ENCODE data around the gene TSNAXIP1. TPM values are rescaled to one million over a fixed set of nuclear protein-coding genes. Genes with fewer than 3 reads are reported as not detected.
A peak's percentile ranks its signal among the peaks of the same experiment; 100 is the strongest.

TSNAXIP1 gene
- total and polyA plus RNA-seq, 9 of the 15 experiments (the other 6 are each of a cell fraction or from before 2014, with no cell fraction given), result 0.03 to 0.24 (median 0.11) TPM; not detected in 4

GRCh38 chr16:67847064-67847861, 40.6 kb downstream of the TSNAXIP1 start, which contains the start of gene CENPT (continued):
- no peak for TF ChIP-seq EHMT2 (IDR thresholded peaks at IDR 0.05)
- TF ChIP-seq GABPA (tag; conservative IDR thresholded peaks at IDR 0.05; ENCODE audit: low read depth), result no peak
- peak; percentile 41; the same call in 1 of the 2 replicates for TF ChIP-seq TFAP4 (CRISPR knock-in tag; IDR thresholded peaks at IDR 0.05; ENCODE audit: borderline replicate concordance)
- TF ChIP-seq POLR3G (IDR thresholded peaks at IDR 0.05; ENCODE audit: extremely low read depth, insufficient read length, insufficient replicate concordance), result no peak
- no peak for TF ChIP-seq EZH2 (IDR thresholded peaks at IDR 0.05; ENCODE audit: borderline replicate concordance, low read depth, low read length)
- TF ChIP-seq SIN3A (IDR thresholded peaks at IDR 0.05; ENCODE audit: borderline replicate concordance in 2 of 2, control insufficient read depth in 1 of 2, low read depth in 2 of 2, low read length in 2 of 2), result peak in 1 of 2 experiments; percentile 74; a peak in 2 of 4 replicates
- TF ChIP-seq, protein P1, sequence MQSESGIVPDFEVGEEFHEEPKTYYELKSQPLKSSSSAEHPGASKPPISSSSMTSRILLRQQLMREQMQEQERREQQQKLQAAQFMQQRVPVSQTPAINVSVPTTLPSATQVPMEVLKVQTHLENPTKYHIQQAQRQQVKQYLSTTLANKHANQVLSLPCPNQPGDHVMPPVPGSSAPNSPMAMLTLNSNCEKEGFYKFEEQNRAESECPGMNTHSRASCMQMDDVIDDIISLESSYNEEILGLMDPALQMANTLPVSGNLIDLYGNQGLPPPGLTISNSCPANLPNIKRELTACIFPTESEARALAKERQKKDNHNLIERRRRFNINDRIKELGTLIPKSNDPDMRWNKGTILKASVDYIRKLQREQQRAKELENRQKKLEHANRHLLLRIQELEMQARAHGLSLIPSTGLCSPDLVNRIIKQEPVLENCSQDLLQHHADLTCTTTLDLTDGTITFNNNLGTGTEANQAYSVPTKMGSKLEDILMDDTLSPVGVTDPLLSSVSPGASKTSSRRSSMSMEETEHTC (IDR thresholded peaks at IDR 0.05), result no peak
- TF ChIP-seq ZC3H8 (IDR thresholded peaks at IDR 0.05), result no peak
- peak; percentile 55 to 64; a peak in 2 of 4 replicates for TF ChIP-seq MNT (conservative IDR thresholded peaks at IDR 0.05)
- TF ChIP-seq FOXK2 (conservative IDR thresholded peaks at IDR 0.05 in 1 of 2, IDR thresholded peaks at IDR 0.05 in 1 of 2; ENCODE audit: low read depth in 2 of 2), result no peak
- TF ChIP-seq, protein P2, sequence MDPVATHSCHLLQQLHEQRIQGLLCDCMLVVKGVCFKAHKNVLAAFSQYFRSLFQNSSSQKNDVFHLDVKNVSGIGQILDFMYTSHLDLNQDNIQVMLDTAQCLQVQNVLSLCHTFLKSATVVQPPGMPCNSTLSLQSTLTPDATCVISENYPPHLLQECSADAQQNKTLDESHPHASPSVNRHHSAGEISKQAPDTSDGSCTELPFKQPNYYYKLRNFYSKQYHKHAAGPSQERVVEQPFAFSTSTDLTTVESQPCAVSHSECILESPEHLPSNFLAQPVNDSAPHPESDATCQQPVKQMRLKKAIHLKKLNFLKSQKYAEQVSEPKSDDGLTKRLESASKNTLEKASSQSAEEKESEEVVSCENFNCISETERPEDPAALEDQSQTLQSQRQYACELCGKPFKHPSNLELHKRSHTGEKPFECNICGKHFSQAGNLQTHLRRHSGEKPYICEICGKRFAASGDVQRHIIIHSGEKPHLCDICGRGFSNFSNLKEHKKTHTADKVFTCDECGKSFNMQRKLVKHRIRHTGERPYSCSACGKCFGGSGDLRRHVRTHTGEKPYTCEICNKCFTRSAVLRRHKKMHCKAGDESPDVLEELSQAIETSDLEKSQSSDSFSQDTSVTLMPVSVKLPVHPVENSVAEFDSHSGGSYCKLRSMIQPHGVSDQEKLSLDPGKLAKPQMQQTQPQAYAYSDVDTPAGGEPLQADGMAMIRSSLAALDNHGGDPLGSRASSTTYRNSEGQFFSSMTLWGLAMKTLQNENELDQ (CRISPR knock-in tag; IDR thresholded peaks at IDR 0.05; ENCODE audit: borderline replicate concordance), result no peak
- TF ChIP-seq ZNF175 (CRISPR knock-in tag; IDR thresholded peaks at IDR 0.05; ENCODE audit: low read depth), result 0 out of 2 replicates have a peak, but pooled peaks have one; percentile 29
- TF ChIP-seq ATF7 (IDR thresholded peaks at IDR 0.05), result peak; percentile 53
- no peak for TF ChIP-seq CEBPG (CRISPR knock-in tag; IDR thresholded peaks at IDR 0.05)
- TF ChIP-seq CEBPG (tag; conservative IDR thresholded peaks at IDR 0.05 in 1 of 2, IDR thresholded peaks at IDR 0.05 in 1 of 2), result no peak
- TF ChIP-seq MCM7 (IDR thresholded peaks at IDR 0.05), result no peak
- 0 out of 2 replicates have a peak, but pooled peaks have one; percentile 12 for TF ChIP-seq ZBTB9 (CRISPR knock-in tag; IDR thresholded peaks at IDR 0.05)
- TF ChIP-seq MAX (CRISPR knock-in tag; IDR thresholded peaks at IDR 0.05), result 0 out of 2 replicates have a peak, but pooled peaks have one; percentile 1

Data from K562 (cell line).